ENCODE data around the gene TTI1. TPM values are rescaled to one million over a fixed set of nuclear protein-coding genes. Genes with fewer than 3 reads are reported as not detected.
A peak's percentile ranks its signal among the peaks of the same experiment; 100 is the strongest.

Gene TTI1
- total RNA-seq, 1 donor from 2014 or later = 51.9 TPM

- H3K36me3 Mint-ChIP-seq (ENCODE audit: insufficient read depth) = no peaks in the 10 kb centered on the region
- peaks cover 12% of the 10 kb centered on the region for H3K4me1 Mint-ChIP-seq (ENCODE audit: low read depth)
- DNase-seq (ENCODE audit: low spot score, unreplicated experiment) = no peak
- no peak for TF ChIP-seq CTCF (IDR thresholded peaks at IDR 0.05; ENCODE audit: unreplicated experiment)
- no peak overlapping the region for H3K4me3 Mint-ChIP-seq (ENCODE audit: low read depth)
- no peaks in the 10 kb centered on the region for H3K27me3 Mint-ChIP-seq
- H3K27ac Mint-ChIP-seq = no peak overlapping the region
- no peaks in the 10 kb centered on the region for H3K9me3 Mint-ChIP-seq (ENCODE audit: low read depth)
Observed at GRCh38 chr20:37940858-37941257, 92.4 kb downstream of the TTI1 start.

DNA sequence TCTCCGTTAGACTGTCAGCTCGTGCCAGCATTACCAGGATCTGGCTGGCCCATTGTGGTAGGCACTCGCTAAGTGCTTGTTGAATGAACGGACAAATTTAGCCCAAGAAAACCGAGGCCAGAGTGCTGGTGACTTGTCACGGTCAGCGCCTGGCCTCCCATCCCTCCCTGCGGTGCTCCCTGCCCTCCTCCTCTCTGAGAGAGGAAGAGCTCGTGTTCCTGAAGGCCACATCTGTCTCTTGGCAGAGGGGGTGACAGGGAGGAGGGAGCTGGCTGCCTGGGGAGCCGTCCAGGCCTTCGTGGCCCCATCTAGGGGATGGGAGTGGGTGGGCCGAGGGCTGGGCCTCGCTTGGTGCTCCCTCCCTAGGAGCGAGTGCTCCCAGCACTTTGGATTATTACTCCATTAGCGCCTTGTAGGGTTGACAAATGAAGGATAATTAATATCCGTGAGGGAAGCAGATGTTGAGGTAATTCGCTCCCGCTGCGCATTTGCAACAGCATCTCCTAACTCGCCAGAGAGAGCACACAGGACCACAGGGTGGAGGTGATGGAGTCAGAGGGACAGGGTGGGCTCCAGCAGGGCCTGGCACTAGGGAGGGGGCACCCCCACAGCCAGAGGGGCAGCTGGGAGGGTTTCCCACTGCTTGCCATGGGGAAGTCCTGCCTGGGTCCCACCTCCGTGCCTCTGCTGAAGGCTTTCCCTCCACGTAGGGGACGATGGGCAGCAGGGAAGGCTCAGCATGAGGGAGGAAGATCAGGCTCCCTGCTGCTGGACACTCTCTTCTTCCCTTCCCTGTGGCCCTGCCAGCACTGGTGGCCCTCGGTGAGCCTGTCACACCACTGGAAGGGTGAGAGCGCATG, 93.3 kb downstream of the TTI1 start:
- H3K4me3 Mint-ChIP-seq (ENCODE audit: low read depth) = no peak overlapping the region
- H3K9me3 Mint-ChIP-seq (ENCODE audit: low read depth) = no peaks in the 10 kb centered on the region
- no peak for DNase-seq (ENCODE audit: low spot score, unreplicated experiment)
- peak overlapping the region; percentile 9 for H3K27ac Mint-ChIP-seq
- no peak for TF ChIP-seq CTCF (IDR thresholded peaks at IDR 0.05; ENCODE audit: unreplicated experiment)
- peaks cover 4% of the 10 kb centered on the region for H3K4me1 Mint-ChIP-seq (ENCODE audit: low read depth)
- H3K36me3 Mint-ChIP-seq (ENCODE audit: insufficient read depth) = no peaks in the 10 kb centered on the region
- H3K27me3 Mint-ChIP-seq = no peaks in the 10 kb centered on the region

- Mint-ChIP-seq H3K36me3 (ENCODE audit: insufficient read depth) (no peaks in the 10 kb centered on the region), H3K4me3 (ENCODE audit: low read depth) (no peak overlapping the region), H3K27me3 (no peaks in the 10 kb centered on the region), H3K27ac (no peak overlapping the region), H3K4me1 (ENCODE audit: low read depth) (peaks cover 4% of the 10 kb centered on the region), H3K9me3 (ENCODE audit: low read depth) (no peaks in the 10 kb centered on the region)
- TF ChIP-seq CTCF (IDR thresholded peaks at IDR 0.05; ENCODE audit: unreplicated experiment) = no peak
- DNase-seq (ENCODE audit: low spot score, unreplicated experiment) = no peak
Observed at GRCh38 chr20:37938954-37939353, 94.3 kb downstream of the TTI1 start.

GRCh38 chr20:37938181-37938750, 95.0 kb downstream of the TTI1 start:
- no peak for TF ChIP-seq CTCF (IDR thresholded peaks at IDR 0.05; ENCODE audit: unreplicated experiment)
- no peak for DNase-seq (ENCODE audit: low spot score, unreplicated experiment)
- H3K4me1 Mint-ChIP-seq (ENCODE audit: low read depth) = peaks cover 7% of the 10 kb centered on the region
- H3K27me3 Mint-ChIP-seq = peaks cover 3% of the 10 kb centered on the region
- H3K9me3 Mint-ChIP-seq (ENCODE audit: low read depth) = no peaks in the 10 kb centered on the region
- no peak overlapping the region for H3K27ac Mint-ChIP-seq
- H3K36me3 Mint-ChIP-seq (ENCODE audit: insufficient read depth) = no peaks in the 10 kb centered on the region
- H3K4me3 Mint-ChIP-seq (ENCODE audit: low read depth) = no peak overlapping the region

DNA sequence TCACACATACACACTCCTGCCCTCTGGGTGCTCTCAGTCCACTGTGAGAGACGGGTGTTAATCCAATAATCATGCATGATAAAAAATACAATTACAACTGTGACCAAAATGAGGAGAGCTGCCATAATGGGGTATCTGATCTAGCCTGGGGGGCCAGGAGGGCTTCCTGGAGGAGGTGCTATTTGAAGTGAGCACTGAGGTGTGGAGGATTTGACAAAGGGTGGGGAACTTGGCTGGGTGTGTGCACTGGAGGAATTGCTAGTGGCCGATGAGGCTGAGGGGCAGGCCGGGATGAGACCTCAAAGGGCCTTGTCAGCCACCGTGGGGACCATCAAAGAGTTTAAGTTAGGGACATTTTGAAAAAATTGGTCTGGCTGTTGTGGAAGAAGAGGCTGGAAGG, 95.6 kb downstream of the TTI1 start:
- no peak for TF ChIP-seq CTCF (IDR thresholded peaks at IDR 0.05; ENCODE audit: unreplicated experiment)
- no peak overlapping the region for H3K27ac Mint-ChIP-seq
- no peak overlapping the region for H3K4me3 Mint-ChIP-seq (ENCODE audit: low read depth)
- DNase-seq (ENCODE audit: low spot score, unreplicated experiment) = no peak
- H3K4me1 Mint-ChIP-seq (ENCODE audit: low read depth) = peaks cover 11% of the 10 kb centered on the region
- no peaks in the 10 kb centered on the region for H3K9me3 Mint-ChIP-seq (ENCODE audit: low read depth)
- peaks cover 6% of the 10 kb centered on the region for H3K27me3 Mint-ChIP-seq
- H3K36me3 Mint-ChIP-seq (ENCODE audit: insufficient read depth) = no peaks in the 10 kb centered on the region

Data from progenitor cell of endocrine pancreas (in vitro differentiated cells).